K562 (cell line): ENCODE results near the gene CDH16.

Experiments used
- BCL6 ChIP-seq: fragments of 250-450 bp; sonication (Bioruptor Pico); IDR thresholded peaks from 2 replicates; pipeline ENCODE4 v1.4.0; 2020
- E2F4 ChIP-seq: sonication (generic); formaldehyde crosslinking; IDR thresholded peaks from 2 replicates; pipeline ENCODE4 v1.8.0; 2022; ENCODE audit warnings: mild to moderate bottlenecking, low read depth, missing genetic modification reagents
- FOSL1 ChIP-seq: fragments of 200-800 bp; sonication (Bioruptor generic); conservative IDR thresholded peaks from 2 replicates; pipeline ENCODE4 v1.6.1; 2016; ENCODE audit warnings: missing genetic modification characterization, missing compliant biosample characterization
- ZNF280B ChIP-seq: fragments of 250-450 bp; sonication (Bioruptor Pico); IDR thresholded peaks from 2 replicates; pipeline ENCODE4 v1.5.1; 2021; ENCODE audit warnings: mild to moderate bottlenecking

- TF ChIP-seq BCL6 (CRISPR knock-in tag) (no peak), FOSL1 (tag) (peak; percentile 45; the same call in 1 of the 2 replicates), E2F4 (no peak), ZNF280B (CRISPR knock-in tag) (no peak)
Measured at GRCh38 chr16:66858740-66859396, 59.8 kb downstream of the CDH16 start.
